PC-3 (cell line): ENCODE data around the gene FAM216B. TPM values are rescaled to one million over a fixed set of nuclear protein-coding genes. Genes with fewer than 3 reads are reported as not detected.
"Not testable (repeated sequence)": the region's sequence is repeated elsewhere in the genome, so short reads cannot be mapped to it uniquely, and the experiment has no call there.

Source experiments
- ATAC-seq: fragments of 200-7000 bp; cut with Tn5 transposase; 2 replicates; pipeline ENCODE4 v1.9.1; 2020; ENCODE audit warnings: mild to moderate bottlenecking, moderate library complexity
- BruUV-seq: library from RNA; stranded (reverse); fragments of 400-500 nt; replicated peaks from 2 replicates; lab custom pipeline; 2021; lab: Mats Ljungman, UMichigan
- CTCF ChIA-PET: fragments of 300-600 bp; sonication (Branson Sonifier 250); formaldehyde crosslinking; loops from one replicate; lab custom pipeline; 2022; ENCODE audit warnings: antibody characterized with exemption; lab: Charles Lee
- POLR2A ChIA-PET: fragments of 300-600 bp; sonication (Branson Sonifier 250); formaldehyde crosslinking; loops from one replicate; lab custom pipeline; 2022; ENCODE audit warnings: antibody characterized with exemption; ENCODE audit not compliant: unreplicated experiment; lab: Charles Lee
- DNase-seq: peaks from one replicate; pipeline ENCODE4 v3.0.0-alpha.2; 2015
- H2AFZ ChIP-seq: fragments of 300-600 bp; sonication (generic); 2 replicates; pipeline ENCODE4 v1.6.0; 2016; ENCODE audit warnings: antibody characterized with exemption, low read length
- H3F3A ChIP-seq: fragments of 300-600 bp; sonication (generic); one replicate; pipeline ENCODE4 v1.6.0; 2017; ENCODE audit warnings: antibody characterized with exemption, low read length, control low read depth, mild to moderate bottlenecking; ENCODE audit not compliant: unreplicated experiment
- H3K27ac ChIP-seq: fragments of 300-600 bp; sonication (generic); 2 replicates; pipeline ENCODE4 v1.5.1; 2016; ENCODE audit warnings: mild to moderate bottlenecking, low read length
- H3K27me3 ChIP-seq: fragments of 300-600 bp; sonication (generic); 2 replicates; pipeline ENCODE4 v1.6.1; 2016; ENCODE audit warnings: low read length, mixed read lengths
- H3K36me3 ChIP-seq: fragments of 300-600 bp; sonication (generic); 2 replicates; pipeline ENCODE4 v1.6.1; 2016; ENCODE audit warnings: low read depth, mixed run types, low read length, mixed read lengths
- H3K4me1 ChIP-seq: fragments of 300-600 bp; sonication (generic); 2 replicates; pipeline ENCODE4 v1.5.1; 2016; ENCODE audit warnings: low read length; ENCODE audit not compliant: insufficient read depth
- H3K4me2 ChIP-seq: fragments of 300-600 bp; sonication (generic); 2 replicates; pipeline ENCODE4 v1.6.0; 2016; ENCODE audit warnings: low read length
- H3K4me3 ChIP-seq: fragments of 300-600 bp; sonication (generic); 2 replicates; pipeline ENCODE4 v1.5.1; 2016; ENCODE audit warnings: mild to moderate bottlenecking, low read length, mixed read lengths
- H3K79me2 ChIP-seq: fragments of 300-600 bp; sonication (generic); 2 replicates; pipeline ENCODE4 v1.6.1; 2017; ENCODE audit warnings: low read length, mixed read lengths
- H3K9ac ChIP-seq: fragments of 300-600 bp; sonication (generic); 2 replicates; pipeline ENCODE4 v1.6.0; 2016; ENCODE audit warnings: mild to moderate bottlenecking, low read length
- H3K9me2 ChIP-seq: fragments of 300-600 bp; sonication (generic); replicated peaks from 2 replicates; pipeline ENCODE4 v1.6.1; 2016; ENCODE audit warnings: mixed run types, low read length, mixed read lengths
- H3K9me3 ChIP-seq: fragments of 300-600 bp; sonication (generic); 2 replicates; pipeline ENCODE4 v1.6.1; 2016; ENCODE audit warnings: low read length, mixed read lengths
- H4K20me1 ChIP-seq: fragments of 300-600 bp; sonication (generic); 2 replicates; pipeline ENCODE4 v1.6.1; 2016; ENCODE audit warnings: low read length, mixed read lengths
- EZH2 ChIP-seq: fragments of 300-600 bp; sonication (generic); IDR thresholded peaks from one replicate; pipeline ENCODE4 v1.6.1; 2017; ENCODE audit warnings: antibody characterized with exemption, mild to moderate bottlenecking, low read length; ENCODE audit not compliant: unreplicated experiment
- EZH2phosphoT487 ChIP-seq: fragments of 300-600 bp; sonication (generic); IDR thresholded peaks from 2 replicates; pipeline ENCODE4 v1.6.1; 2018; ENCODE audit warnings: mild to moderate bottlenecking, antibody characterized with exemption, low read length, borderline replicate concordance
- intact Hi-C: fragments of 100-400 bp; cut with micrococcal nuclease; formaldehyde crosslinking; loops from 2 replicates; pipeline ENCODE4 v1.9.0; 2023
- total RNA-seq: library from RNA; depleted of rRNA; stranded (reverse); fragments of >200 nt; gene quantifications from 2 replicates; pipeline ENCODE4 v1.2.3, GENCODE V29; 2014
- TF ChIP-seq, protein P1 (sequence below): fragments of 300-600 bp; sonication (generic); conservative IDR thresholded peaks from 2 replicates; pipeline ENCODE4 v1.5.1; 2017; ENCODE audit warnings: antibody characterized with exemption, low read depth, mild to moderate bottlenecking, low read length

Gene FAM216B
- total RNA-seq, 1 experiment from 2014 or later, result not detected

DNA sequence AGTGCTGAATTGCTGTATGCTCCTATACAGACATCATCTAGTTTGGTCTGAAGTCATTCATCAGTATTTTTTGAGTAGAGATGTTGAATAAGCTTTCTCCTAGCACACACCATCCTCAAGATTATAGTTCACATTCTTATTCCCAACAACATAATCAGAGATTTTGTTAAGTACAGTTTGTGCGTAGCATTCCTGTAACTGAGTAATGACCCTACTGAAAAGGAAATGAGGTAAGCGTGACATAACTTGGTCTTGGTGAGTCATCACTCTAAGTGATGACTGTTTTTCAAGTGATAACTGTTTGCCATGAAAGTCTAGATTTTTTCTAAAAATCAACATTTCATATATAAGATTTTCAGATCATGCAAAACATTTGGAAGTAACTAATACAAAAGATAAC lies 18.5 kb upstream of the FAM216B start:
- H3K4me2 ChIP-seq, result no peak overlapping the region

DNA sequence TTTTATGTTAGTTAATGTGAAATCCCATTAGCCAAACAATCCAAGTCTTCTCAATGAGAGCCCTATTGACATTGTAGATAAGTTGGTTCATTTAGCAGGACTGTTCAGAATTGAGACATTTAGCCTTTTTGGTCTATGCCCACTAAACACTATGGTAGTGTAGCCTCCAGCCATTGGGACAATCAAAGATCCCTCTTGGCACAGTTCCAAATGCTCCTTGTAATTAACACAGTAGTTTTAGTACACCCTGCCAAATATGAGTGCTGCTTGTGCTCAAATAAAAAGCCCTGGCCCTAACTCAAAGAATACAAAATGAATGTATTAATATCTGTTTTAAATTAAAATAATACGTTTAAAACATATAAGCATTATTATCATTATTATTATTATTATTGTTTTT lies 15.4 kb upstream of the FAM216B start:
- Histone ChIP-seq H3K27me3 (no peaks in the 10 kb centered on the region), H2AFZ (no peak overlapping the region), H3K4me3 (no peak overlapping the region), H3F3A (no peaks in the 10 kb centered on the region), H3K9ac (no peak overlapping the region), H3K36me3 (no peaks in the 10 kb centered on the region), H3K9me3 (no peaks in the 10 kb centered on the region), H3K4me1 (peaks cover 7% of the 10 kb centered on the region; the same call in 1 of the 2 replicates), H3K4me2 (no peak overlapping the region), H4K20me1 (no peaks in the 10 kb centered on the region), H3K9me2 (no peaks in the 10 kb centered on the region), H3K79me2 (no peaks in the 10 kb centered on the region), H3K27ac (no peak overlapping the region)
- no TSS peak for BruUV-seq
- no peak for ATAC-seq
- TF ChIP-seq EZH2 (no peak), EZH2phosphoT487 (no peak)
- TF ChIP-seq, protein P1, sequence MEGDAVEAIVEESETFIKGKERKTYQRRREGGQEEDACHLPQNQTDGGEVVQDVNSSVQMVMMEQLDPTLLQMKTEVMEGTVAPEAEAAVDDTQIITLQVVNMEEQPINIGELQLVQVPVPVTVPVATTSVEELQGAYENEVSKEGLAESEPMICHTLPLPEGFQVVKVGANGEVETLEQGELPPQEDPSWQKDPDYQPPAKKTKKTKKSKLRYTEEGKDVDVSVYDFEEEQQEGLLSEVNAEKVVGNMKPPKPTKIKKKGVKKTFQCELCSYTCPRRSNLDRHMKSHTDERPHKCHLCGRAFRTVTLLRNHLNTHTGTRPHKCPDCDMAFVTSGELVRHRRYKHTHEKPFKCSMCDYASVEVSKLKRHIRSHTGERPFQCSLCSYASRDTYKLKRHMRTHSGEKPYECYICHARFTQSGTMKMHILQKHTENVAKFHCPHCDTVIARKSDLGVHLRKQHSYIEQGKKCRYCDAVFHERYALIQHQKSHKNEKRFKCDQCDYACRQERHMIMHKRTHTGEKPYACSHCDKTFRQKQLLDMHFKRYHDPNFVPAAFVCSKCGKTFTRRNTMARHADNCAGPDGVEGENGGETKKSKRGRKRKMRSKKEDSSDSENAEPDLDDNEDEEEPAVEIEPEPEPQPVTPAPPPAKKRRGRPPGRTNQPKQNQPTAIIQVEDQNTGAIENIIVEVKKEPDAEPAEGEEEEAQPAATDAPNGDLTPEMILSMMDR, result no peak
- ChIA-PET CTCF (no interaction called here), POLR2A (no interaction called here)
- DNase-seq, result no peak
- intact Hi-C loops, result no loop called here

More for the DNA sequence above, 18.5 kb upstream of the FAM216B start:
- POLR2A ChIA-PET, result no interaction called here
- Histone ChIP-seq H3K9me3 (no peaks in the 10 kb centered on the region), H3F3A (no peaks in the 10 kb centered on the region), H3K9ac (no peak overlapping the region; the same call in 1 of the 2 replicates), H4K20me1 (no peaks in the 10 kb centered on the region), H3K36me3 (no peaks in the 10 kb centered on the region), H3K4me1 (peaks cover 7% of the 10 kb centered on the region; the same call in 1 of the 2 replicates), H3K79me2 (no peaks in the 10 kb centered on the region), H3K9me2 (no peaks in the 10 kb centered on the region), H2AFZ (no peak overlapping the region), H3K4me3 (no peak overlapping the region), H3K27ac (peak overlapping the region; percentile 23; the same call in 1 of the 2 replicates), H3K27me3 (no peaks in the 10 kb centered on the region)
- ATAC-seq, result no peak
- peak; percentile 44 for DNase-seq
- TF ChIP-seq EZH2phosphoT487 (no peak), EZH2 (no peak)
- TF ChIP-seq, protein P1, result no peak
- no TSS peak for BruUV-seq
- CTCF ChIA-PET, result no interaction called here
- intact Hi-C loops, result no loop called here

DNA sequence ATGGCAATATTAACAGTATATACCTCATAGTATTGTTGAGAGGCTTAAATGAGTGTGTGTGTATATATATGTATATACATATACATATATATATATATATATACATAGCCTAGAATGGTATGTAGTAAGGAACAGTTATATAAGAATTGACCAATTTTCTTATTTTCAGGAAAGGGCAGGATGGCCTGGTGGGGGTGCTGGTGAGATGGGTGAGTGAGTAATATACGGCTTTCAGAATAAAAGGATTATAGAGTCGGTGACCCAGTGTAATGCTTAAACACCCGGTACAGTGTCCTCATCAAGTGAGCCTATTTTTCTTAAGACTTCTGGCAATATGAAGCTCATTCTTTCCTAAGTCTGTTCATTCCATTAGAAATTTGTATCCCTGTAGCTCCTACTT lies 11.7 kb upstream of the FAM216B start:
- no peaks in the 10 kb centered on the region for H3K79me2 ChIP-seq
- ATAC-seq (no peak; the same call in 1 of the 2 replicates), DNase-seq (peak; percentile 30)
- no peaks in the 10 kb centered on the region for H3K36me3 ChIP-seq
- H3K9me2 ChIP-seq, result no peaks in the 10 kb centered on the region
- H3F3A ChIP-seq, result no peaks in the 10 kb centered on the region
- H3K9me3 ChIP-seq, result no peaks in the 10 kb centered on the region
- POLR2A ChIA-PET, result no interaction called here
- CTCF ChIA-PET, result interaction anchor here (0.7 kb wide), 1 partner anchor 1554 kb away, joined by 4 read pairs; no protein-coding TSS in a partner anchor
- intact Hi-C loops, result no loop called here
- H3K4me2 ChIP-seq, result no peak overlapping the region
- no peaks in the 10 kb centered on the region for H3K27me3 ChIP-seq
- H4K20me1 ChIP-seq, result no peaks in the 10 kb centered on the region
- no peak overlapping the region for H3K4me3 ChIP-seq
- no TSS peak for BruUV-seq
- H3K9ac ChIP-seq, result no peak overlapping the region
- no peaks in the 10 kb centered on the region for H3K4me1 ChIP-seq
- no peak overlapping the region for H2AFZ ChIP-seq
- no peak overlapping the region for H3K27ac ChIP-seq
- TF ChIP-seq EZH2 (no peak), EZH2phosphoT487 (no peak)
- TF ChIP-seq, protein P1, result peak; percentile 36

DNA sequence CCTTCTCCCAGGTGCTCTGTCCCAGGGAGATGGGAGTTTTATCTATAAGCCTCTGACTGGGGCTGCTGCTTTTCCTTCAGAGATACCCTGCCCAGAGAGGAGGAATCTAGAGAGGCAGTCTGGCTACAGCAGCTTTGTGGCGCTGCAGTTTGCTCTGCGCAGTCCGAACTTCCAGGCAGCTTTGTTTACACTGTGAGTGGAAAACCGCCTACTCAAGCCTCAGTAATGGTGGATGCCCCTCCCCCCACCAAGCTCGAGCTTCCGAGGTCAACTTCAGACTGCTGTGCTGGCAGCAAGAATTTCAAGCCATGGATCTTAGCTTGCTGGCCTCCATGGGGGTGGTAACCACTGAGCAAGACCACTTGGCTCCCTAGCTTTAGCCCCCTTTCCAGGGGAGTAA lies 4.8 kb upstream of the FAM216B start:
- POLR2A ChIA-PET, H3K4me3 ChIP-seq, intact Hi-C loops, BruUV-seq, H3K4me2 ChIP-seq, H4K20me1 ChIP-seq, H3K79me2 ChIP-seq, H3K9ac ChIP-seq, H2AFZ ChIP-seq, H3K27ac ChIP-seq, H3K9me3 ChIP-seq, H3K36me3 ChIP-seq, H3K9me2 ChIP-seq, DNase-seq, CTCF ChIA-PET, H3F3A ChIP-seq, H3K27me3 ChIP-seq, H3K4me1 ChIP-seq: not testable (repeated sequence)
- ATAC-seq, result peak; percentile 40; the same call in 1 of the 2 replicates
